A549 (cell line): ENCODE data around the gene HIPK1.

Experiments
- BHLHE40 ChIP-seq: IDR thresholded peaks from 2 replicates; pipeline ENCODE4 v1.6.1; 2012; ENCODE audit warnings: low read depth, low read length, inconsistent platforms
- CHD2 ChIP-seq: fragments of 150-350 bp; IDR thresholded peaks from 2 replicates; pipeline ENCODE4 v1.6.1; 2014; ENCODE audit warnings: low read length; ENCODE audit not compliant: partially characterized antibody
- CTCF ChIP-seq: fragments of >200 bp; sonication (Bioruptor Twin); formaldehyde crosslinking; IDR thresholded peaks from 3 replicates; pipeline ENCODE4 v1.5.1; 2016
- HDAC2 ChIP-seq: fragments of 200-600 bp; sonication (generic); IDR thresholded peaks from 2 replicates; pipeline ENCODE4 v1.6.1; 2016
- MAX ChIP-seq: IDR thresholded peaks from 2 replicates; pipeline ENCODE4 v1.6.1; 2012
- MYC ChIP-seq: IDR thresholded peaks from 2 replicates; pipeline ENCODE4 v1.6.1; 2012; ENCODE audit warnings: mild to moderate bottlenecking, inconsistent platforms, low read length, improper control_type of control experiment, borderline replicate concordance
- PHF8 ChIP-seq: fragments of 200-600 bp; sonication (generic); IDR thresholded peaks from 2 replicates; pipeline ENCODE4 v1.6.1; 2016; ENCODE audit warnings: low read depth, mild to moderate bottlenecking, antibody characterized with exemption, moderate library complexity, borderline replicate concordance
- POLR2A ChIP-seq: IDR thresholded peaks from 2 replicates; pipeline ENCODE4 v1.6.1; 2012; ENCODE audit warnings: mild to moderate bottlenecking, low read length
- REST ChIP-seq: fragments of 200-600 bp; sonication (generic); IDR thresholded peaks from 2 replicates; pipeline ENCODE4 v1.6.1; 2016; ENCODE audit warnings: antibody characterized with exemption, mild to moderate bottlenecking, moderate library complexity
- RNF2 ChIP-seq: fragments of 200-600 bp; sonication (generic); IDR thresholded peaks from 2 replicates; pipeline ENCODE4 v1.6.1; 2016; ENCODE audit warnings: low read depth, mild to moderate bottlenecking, antibody characterized with exemption, moderate library complexity, borderline replicate concordance
- USF2 ChIP-seq: fragments of 450-650 bp; IDR thresholded peaks from 2 replicates; pipeline ENCODE4 v1.6.1; 2014; ENCODE audit warnings: antibody characterized with exemption
- ZSCAN20 ChIP-seq: fragments of 250-450 bp; sonication (Bioruptor Pico); IDR thresholded peaks from 2 replicates; pipeline ENCODE4 v1.8.0; 2022; ENCODE audit warnings: mild to moderate bottlenecking, moderate library complexity

GRCh38 chr1:113963281-113963906 is 34.3 kb downstream of the HIPK1 start:
- TF ChIP-seq MAX (no peak), USF2 (no peak), CHD2 (no peak), PHF8 (no peak), BHLHE40 (no peak), MYC (no peak), POLR2A (no peak), HDAC2 (no peak), CTCF (no peak), REST (no peak), RNF2 (no peak), ZSCAN20 (CRISPR knock-in tag) (no peak)
